Endothelial cell of hepatic sinusoid (primary cell): Measurements from ENCODE around the gene TPRG1.

Experiments used
- in situ Hi-C: cut with HindIII; loops from 2 replicates; pipeline ENCODE4 v1.10.0; 2017; ENCODE audit warnings: low sequenced_read_pairs

Gene TPRG1

DNA sequence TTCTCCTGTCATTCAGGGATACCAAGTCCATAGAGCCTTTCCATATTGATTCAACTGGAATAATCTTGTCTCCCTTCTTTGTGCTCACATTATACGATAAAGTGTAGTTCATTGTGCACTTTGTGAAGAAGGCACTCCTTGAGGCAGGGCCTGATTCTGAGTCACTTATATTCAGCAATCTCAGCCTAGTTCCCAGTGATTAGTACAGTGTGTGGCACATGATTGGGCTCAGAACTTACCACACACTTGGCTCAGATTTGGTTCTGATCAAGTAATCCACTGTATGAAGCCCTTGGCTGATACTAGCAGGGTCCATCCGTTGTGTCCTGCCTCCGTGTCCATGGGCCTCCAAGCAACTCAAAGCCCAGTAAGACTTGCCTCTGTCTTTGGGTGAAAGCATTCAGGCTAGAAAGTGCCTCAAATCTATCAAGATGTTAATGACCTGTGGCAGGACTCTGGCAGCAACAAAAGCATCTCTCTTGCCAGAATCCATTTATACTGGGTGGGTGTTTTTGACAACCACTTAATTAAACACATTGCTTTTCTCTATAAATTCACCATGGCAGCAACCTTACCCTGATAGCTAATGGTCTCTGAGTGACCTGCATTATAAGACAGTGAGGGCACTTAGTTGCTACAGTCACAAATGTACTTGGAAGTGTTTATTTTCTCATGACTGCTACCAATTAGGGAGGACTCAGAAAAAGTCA, 51.3 kb downstream of the TPRG1 start:
- in situ Hi-C loops: no loop called here

DNA sequence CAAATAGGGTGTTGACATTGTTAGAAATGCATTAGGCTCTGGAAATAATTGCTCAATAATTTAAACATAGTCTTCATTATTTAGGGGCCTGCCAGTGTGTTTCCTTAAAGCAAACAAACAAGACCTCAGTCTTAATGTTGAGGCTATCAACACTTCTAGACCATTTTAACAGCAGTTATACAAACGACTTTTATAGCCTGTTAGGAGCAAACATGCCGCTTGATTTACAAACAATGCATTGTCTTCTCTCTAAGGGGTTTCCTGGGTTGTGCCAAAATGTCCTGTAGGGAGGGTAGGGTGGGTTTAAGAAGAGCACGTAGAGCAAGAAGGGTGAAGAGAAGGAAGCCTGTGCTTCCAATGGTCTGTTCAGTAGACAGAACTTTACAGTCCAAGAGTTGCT, 53.7 kb downstream of the TPRG1 start:
- in situ Hi-C loops: no loop called here

- in situ Hi-C loops: no loop called here
Measured at GRCh38 chr3:189227249-189227648, 55.5 kb downstream of the TPRG1 start.

DNA sequence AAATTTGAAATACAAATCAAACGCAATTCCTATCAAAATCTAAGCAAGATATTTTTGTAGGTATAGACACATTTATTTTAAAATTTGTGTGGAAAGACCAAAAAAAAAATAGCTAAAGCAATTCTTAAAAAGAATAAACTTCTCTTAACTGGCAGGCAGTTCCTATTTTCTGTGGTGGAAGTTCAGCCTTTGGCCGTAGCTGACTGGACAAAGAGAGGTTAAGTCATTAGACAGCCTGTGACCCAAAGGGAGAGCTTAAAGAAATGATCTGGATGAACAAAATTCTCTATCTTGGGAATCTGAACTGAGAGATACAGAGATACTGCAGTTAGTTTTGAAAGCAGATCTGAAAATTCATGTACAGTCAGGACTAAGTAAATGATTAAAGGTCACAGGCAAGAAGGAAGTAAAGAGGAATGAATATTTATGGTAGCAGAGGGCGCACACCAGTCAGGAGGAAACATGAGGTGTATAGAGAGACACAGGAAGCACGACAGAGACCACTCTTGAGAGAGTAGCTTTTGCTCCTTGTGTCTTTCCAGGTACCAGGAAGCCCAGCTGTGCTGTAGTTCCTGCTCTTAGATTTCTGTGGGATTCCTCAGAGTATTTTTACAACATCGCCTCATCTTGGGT, 57.5 kb downstream of the TPRG1 start:
- in situ Hi-C loops: no loop called here

GRCh38 chr3:189232790-189233189, 61.0 kb downstream of the TPRG1 start:
- in situ Hi-C loops: no loop called here

DNA sequence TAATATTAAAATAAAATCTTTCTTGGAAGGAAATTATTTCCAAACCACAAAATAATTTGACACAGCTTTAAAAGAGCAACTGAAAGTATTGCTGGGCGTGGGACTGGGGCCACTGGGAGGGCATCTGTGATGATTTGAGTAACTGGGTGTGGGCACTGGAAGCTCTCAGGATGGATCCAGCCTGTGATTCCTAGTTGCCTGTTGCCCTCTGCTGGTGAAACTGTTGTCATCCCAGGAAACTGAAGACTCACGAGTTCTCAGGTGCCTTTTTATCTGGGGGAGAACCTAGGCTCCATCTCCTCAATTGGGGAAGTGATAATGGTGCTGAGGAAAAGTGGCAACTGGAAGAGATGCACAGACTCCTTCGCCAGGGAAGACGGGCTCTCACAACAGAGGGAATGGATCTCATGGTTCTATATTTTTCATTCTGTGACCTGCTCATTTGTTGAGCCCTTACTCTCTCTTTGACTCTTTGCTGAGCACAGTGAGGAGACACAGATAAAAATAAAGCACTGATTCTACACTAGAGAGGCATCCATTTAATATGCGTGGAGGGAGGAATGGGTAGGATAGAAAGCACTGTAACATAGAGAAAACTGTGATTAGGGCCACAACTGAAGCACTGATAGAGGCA, 61.6 kb downstream of the TPRG1 start:
- in situ Hi-C loops: no loop called here

DNA sequence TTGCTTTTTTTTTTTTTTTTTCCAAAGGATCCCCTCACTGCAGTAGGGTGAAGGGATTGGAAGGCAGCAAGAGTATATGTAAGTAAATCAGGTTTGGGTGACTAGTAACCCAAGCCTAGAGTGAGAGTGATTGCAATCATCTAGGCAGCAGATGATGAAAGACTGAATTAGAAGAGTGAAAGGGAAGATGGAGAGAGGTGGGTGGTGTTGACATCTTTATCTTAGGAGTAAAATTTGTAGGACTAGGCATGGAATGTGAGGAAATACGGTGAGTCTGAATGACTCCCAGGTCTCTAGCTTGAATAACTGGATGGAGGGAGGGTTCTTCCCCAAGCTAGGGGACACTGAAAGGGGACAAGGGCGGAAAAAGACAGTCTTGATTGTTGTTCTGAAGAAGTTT, 63.4 kb downstream of the TPRG1 start:
- in situ Hi-C loops: no loop called here

DNA sequence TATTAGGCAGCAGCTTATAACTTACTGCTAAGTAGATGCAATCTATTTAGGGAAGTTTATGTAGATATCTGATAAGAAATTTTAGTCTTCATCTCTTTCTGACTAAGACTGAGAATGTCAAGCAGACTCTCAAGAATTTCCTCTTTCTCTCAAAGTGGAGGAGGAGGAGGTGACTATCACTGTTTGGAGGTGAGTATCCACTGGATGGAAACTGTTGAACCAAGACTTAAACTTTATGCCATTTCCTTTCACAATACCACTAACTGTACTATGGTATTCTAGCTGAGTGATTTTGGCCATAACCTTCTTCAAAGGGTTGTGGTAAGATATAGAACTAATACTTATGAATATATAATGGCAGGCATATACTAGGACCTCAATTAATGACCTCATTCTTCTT, 64.6 kb downstream of the TPRG1 start:
- in situ Hi-C loops: no loop called here

DNA sequence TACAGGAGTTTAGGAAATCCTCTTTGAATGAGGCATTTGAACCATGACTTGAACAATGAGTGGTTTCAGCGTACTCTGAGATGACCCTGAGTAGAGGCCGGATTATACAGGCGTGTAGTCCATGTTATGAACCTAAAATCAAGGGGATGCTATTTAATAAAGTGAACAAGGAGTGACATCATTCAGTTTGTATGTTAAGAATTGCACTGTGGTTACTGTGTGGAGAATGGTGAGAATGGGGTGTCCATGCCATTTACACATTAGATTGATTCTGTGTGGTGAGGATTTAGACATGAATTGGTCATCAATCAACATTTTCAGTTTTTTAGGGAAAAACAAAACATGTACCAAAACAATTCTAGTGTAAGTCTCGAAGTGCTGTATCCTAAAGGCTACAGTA, 65.8 kb downstream of the TPRG1 start:
- in situ Hi-C loops: no loop called here

- in situ Hi-C loops: no loop called here
Measured at GRCh38 chr3:189238071-189238470, 66.3 kb downstream of the TPRG1 start.

- in situ Hi-C loops: no loop called here
Measured at GRCh38 chr3:189239616-189240015, 67.8 kb downstream of the TPRG1 start.

- in situ Hi-C loops: no loop called here
Measured at GRCh38 chr3:189249987-189250386, 78.2 kb downstream of the TPRG1 start.

DNA sequence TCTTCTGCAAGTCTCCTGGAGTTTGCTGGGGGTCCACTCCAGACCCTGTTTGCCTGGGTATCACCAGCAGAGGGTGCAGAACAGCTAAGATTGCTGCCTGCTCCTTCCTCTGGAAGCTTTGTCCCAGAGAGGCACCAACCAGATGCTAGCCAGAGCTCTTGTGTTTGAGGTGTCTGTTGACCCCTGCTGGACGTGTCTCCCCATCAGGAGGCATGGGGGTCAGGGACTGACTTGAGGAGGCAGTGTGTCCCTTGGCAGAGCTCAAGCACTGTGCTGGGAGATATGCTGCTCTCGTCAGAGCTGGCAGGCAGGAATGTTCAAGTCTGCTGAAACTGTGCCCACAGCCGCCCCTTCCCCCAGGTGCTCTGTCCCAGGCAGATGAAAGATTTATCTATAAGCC, 86.5 kb downstream of the TPRG1 start:
- in situ Hi-C loops: no loop called here

DNA sequence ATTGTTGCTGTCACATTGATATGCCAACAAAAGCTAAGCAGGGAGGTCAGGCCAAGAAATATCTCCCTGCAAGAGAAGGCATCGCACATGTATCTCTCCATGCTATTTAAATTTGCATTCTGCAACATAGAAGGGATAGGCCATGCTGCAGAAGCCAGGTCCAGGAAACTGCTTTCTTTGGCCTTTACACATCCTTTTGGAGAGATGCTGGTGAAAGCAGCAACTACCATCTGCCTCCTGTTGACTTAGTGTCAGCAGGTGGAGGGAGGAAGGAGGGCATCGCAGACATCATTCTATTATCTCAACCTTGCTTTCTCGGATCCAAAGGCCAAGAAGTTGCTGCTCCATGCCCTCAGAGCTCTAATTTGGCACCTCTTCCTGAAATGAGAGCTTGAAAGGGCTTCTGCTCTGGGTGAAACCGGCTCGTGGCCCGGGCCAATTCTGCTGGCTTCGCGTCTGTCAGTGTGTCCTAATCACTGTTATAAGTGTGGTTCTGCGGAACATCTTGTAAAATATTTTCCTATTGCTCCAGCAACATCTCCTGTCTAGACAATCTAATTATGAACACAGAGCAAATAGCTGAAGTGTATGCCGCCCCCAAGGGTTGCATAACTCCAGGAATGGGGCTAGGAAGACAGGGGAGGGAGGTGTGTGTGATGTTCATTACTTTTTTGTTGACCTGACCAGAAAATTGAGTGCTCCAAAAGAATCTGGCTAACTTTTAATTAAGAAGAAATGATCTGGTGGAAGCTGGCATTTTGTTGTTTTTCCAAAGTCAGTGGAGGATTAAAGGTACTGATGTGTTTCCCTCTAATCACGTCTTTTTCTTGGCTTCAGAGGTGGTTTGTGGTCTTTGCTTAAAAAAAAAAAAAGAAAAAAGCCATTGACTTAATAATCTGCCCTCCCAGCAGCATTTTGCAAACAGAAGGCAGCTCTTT, 89.1 kb downstream of the TPRG1 start:
- in situ Hi-C loops: no loop called here

GRCh38 chr3:189262746-189263145, 91.0 kb downstream of the TPRG1 start:
- in situ Hi-C loops: no loop called here

DNA sequence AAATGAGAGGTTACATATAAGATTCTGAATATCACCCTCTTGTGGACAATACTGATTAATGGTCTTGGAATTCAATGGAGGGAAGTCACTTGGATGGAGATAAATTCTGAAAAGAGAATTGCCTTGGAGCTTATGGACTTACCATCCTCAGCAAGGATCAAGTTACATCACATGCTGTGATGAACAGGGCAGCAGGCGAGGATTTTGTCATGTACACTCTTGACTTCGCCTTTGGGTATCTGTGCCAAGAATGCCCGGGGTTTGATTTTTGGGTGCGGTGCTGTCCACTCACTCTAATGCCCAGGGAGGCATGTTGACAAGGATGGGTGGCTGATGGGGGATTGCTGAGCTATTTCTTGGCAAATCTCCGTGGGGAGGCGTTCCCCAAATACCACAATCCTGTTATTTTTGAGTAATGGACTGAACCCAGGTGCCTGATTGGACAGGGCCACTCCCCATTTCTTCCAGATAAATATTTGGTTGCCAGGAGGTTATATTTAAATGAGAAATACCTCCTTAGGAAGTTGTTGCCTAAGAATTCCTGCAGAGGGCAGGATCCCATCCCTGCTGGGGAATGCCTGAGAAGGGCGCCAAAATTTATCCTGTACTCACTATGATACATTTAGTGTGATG, 96.3 kb downstream of the TPRG1 start:
- in situ Hi-C loops: no loop called here

DNA sequence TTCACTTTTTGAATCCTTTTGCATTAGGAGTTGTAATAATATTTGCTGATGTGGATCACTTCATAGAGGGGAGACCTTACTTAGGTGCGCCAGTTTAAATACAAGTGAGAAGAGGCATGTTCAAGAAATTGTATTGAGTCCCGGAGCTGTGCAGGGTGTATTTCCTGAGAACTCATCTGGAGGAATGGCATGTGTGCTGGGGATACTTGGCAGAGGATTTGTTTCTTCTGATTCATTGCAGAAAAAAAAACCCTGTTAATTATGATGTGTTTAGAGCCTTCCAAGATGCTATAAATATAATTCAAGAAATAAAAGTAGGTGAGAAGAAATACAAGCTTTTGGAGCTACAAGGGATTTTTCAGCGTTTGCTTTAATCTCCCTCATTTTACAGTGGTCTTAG, 97.6 kb downstream of the TPRG1 start:
- in situ Hi-C loops: no loop called here

DNA sequence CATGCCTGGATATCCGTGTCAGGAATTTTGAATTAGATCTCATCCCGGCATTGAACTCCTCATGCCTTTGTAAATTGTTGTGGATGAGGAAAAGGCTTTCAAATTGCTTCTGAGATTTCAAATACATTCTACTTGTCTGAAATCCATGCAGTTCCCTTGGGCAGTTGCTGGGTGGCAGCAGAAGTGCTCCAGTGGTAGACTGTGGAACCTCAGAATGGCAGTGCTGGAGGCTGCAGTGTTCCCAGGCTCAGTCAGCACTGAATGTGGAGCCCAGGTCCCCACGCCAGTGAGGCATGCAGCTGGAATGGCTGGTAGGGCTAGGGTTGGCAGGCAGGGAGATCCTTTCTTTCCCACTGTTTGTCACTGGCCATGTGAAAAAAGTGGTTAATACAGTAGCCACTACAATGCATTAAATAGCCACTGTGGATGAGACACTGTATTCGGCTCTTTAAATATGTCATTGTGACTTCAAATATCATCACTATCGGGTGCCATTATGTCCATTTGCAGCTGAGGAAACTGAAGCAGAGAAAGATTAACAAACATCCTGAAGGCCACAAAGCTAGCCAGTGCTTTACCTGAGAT, 98.6 kb downstream of the TPRG1 start:
- in situ Hi-C loops: no loop called here

DNA sequence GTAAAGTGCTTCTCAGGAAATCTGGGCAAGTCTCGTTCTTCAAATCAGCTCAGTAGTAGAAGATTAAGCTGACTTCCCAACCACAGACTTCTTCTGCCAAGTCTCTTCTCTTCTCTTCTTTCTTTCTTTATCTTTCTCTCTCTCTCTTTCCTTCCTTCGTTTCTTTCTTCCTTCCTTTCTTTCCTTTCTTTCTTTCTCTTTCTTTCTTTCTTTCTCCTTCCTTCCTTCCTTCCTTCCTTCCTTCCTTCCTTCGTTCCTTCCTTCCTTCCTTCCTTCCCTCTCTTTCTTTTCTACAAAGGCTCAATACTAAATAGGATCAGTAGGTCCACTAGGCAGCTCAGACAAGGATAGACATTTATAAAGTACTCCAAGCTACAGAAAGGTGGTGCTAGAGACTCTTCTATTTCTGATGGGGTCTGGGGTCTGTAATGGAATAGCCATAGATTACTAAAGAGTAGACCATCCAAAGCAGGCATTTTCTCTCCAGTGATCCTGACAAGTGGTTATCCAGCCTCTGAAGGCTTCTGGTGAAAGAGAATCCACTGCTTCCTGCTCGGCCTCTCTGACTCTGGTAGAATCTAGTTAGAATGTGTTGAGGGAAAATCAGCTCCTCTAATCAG, 100.8 kb downstream of the TPRG1 start:
- in situ Hi-C loops: no loop called here

DNA sequence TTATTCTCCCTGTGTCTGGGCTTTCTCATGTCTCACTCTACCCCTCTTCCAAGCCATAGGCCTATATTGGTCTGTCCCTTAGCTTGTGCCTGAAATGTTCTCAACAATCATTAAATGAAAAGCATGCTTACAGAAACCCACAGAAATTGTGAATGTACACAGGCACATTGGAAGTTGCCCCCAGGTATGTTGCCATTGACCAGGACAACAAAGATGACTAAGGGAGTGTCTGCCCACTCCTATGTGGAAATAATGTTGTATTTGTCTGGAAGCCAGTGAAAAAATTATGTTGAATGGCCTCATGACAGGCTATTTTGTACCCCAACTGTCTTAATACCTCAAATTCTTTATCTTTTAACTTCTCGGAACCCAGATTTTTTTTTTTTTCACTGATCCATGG, 102.0 kb downstream of the TPRG1 start:
- in situ Hi-C loops: no loop called here
